Measurements from ENCODE around the gene JMJD1C. TPM values are rescaled to one million over a fixed set of nuclear protein-coding genes. Genes with fewer than 3 reads are reported as not detected.
"Not testable (repeated sequence)": the region's sequence is repeated elsewhere in the genome, so short reads cannot be mapped to it uniquely, and the experiment has no call there.

JMJD1C gene
- total and polyA plus RNA-seq, 2 donors (not counting 3 experiments of a cell fraction or from before 2014, with no cell fraction given): 32.1 to 97.1 TPM

- Histone ChIP-seq H3K9ac (replicated peaks; ENCODE audit: extremely low read depth, insufficient read depth, low read length) (no peak overlapping the region), H3K36me3 (ENCODE audit: control insufficient read depth in 2 of 2, extremely low read depth in 1 of 2, insufficient read depth in 2 of 2, low read length in 2 of 2) (no peaks in the 10 kb centered on the region), H3K27me3 (ENCODE audit: control insufficient read depth in 2 of 2, insufficient read depth in 2 of 2, low read length in 2 of 2) (no peaks in the 10 kb centered on the region), H4K20me1 (replicated peaks; ENCODE audit: control insufficient read depth, extremely low read depth, insufficient read depth, low read length) (peaks cover 10% of the 10 kb centered on the region), H3K79me2 (ENCODE audit: control insufficient read depth, insufficient read depth, low read length) (peaks cover 48% of the 10 kb centered on the region), H3K9me1 (replicated peaks; ENCODE audit: control insufficient read depth, extremely low read depth, insufficient read depth, low read length) (no peaks in the 10 kb centered on the region), H3K27ac (ENCODE audit: insufficient read depth, low read depth, low read length) (no peak overlapping the region), H3K4me1 (ENCODE audit: control insufficient read depth, extremely low read depth, insufficient read depth, low read length) (peaks cover 5% of the 10 kb centered on the region), H3K4me2 (ENCODE audit: insufficient read depth, low read length) (no peak overlapping the region), H3K4me3 (replicated peaks in 1 of 3; ENCODE audit: insufficient read depth in 1 of 3, low read depth in 1 of 3, low read length in 3 of 3) (no peak overlapping the region), H3K9me3 (replicated peaks; ENCODE audit: control insufficient read depth, insufficient read depth, low read length) (no peaks in the 10 kb centered on the region), H2AFZ (ENCODE audit: low read depth, low read length) (no peak overlapping the region)
- intact Hi-C loops (cut with micrococcal nuclease): loop anchor here (5.0 kb wide), 1 partner anchor 570 kb away; no protein-coding TSS in a partner anchor
- DNase-seq (ENCODE audit: low read depth, low spot score) (no peak), FAIRE-seq (no peak)
- dilution Hi-C loops (cut with MboI; ENCODE audit: extremely low pct_ligation_motif_present, low sequenced_read_pairs): no loop called here
- ChIA-PET CTCF (interaction anchor here (1.2 kb wide), 1 partner anchor 338 kb away, joined by 3 read pairs; no protein-coding TSS in a partner anchor), POLR2A (no interaction called here)
- no TSS peak for BruUV-seq (replicated peaks)
- TF ChIP-seq GATA2 (IDR thresholded peaks at IDR 0.05; ENCODE audit: insufficient read depth, insufficient read length, low read depth, low read length) (no peak), MYC (IDR thresholded peaks at IDR 0.05; ENCODE audit: low read depth, low read length) (no peak), CTCF (IDR thresholded peaks at IDR 0.05; ENCODE audit: extremely low read depth in 1 of 2, insufficient read depth in 1 of 2, low read depth in 1 of 2, low read length in 2 of 2) (no peak), MAX (IDR thresholded peaks at IDR 0.05; ENCODE audit: insufficient read depth, insufficient read length) (no peak), FOS (IDR thresholded peaks at IDR 0.05; ENCODE audit: borderline replicate concordance, insufficient read depth, low read length) (no peak), POLR2AphosphoS5 (IDR thresholded peaks at IDR 0.05; ENCODE audit: insufficient read depth, low read depth, low read length) (no peak), EZH2 (IDR thresholded peaks at IDR 0.05; ENCODE audit: borderline replicate concordance, low read depth, low read length, severe bottlenecking) (no peak), JUN (IDR thresholded peaks at IDR 0.05; ENCODE audit: borderline replicate concordance, insufficient read depth, insufficient read length, low read depth) (no peak), POLR2A (IDR thresholded peaks at IDR 0.05; ENCODE audit: low read depth, low read length) (no peak)
Observed at GRCh38 chr10:63382066-63382465, 83.7 kb downstream of the JMJD1C start.

- Histone ChIP-seq H3K79me2 (ENCODE audit: control insufficient read depth, insufficient read depth, low read length) (peaks cover 44% of the 10 kb centered on the region), H3K4me2 (ENCODE audit: insufficient read depth, low read length) (peak overlapping the region; percentile 14), H3K4me1 (ENCODE audit: control insufficient read depth, extremely low read depth, insufficient read depth, low read length) (peaks cover 22% of the 10 kb centered on the region)
- H3K9ac ChIP-seq (replicated peaks; ENCODE audit: extremely low read depth, insufficient read depth, low read length); H3K36me3 ChIP-seq (ENCODE audit: control insufficient read depth in 2 of 2, extremely low read depth in 1 of 2, insufficient read depth in 2 of 2, low read length in 2 of 2); POLR2A ChIA-PET; H3K9me3 ChIP-seq (replicated peaks; ENCODE audit: control insufficient read depth, insufficient read depth, low read length); H3K4me3 ChIP-seq (replicated peaks in 1 of 3; ENCODE audit: insufficient read depth in 1 of 3, low read depth in 1 of 3, low read length in 3 of 3); H3K27me3 ChIP-seq (ENCODE audit: control insufficient read depth in 2 of 2, insufficient read depth in 2 of 2, low read length in 2 of 2); DNase-seq (ENCODE audit: low read depth, low spot score); dilution Hi-C loops (cut with MboI; ENCODE audit: extremely low pct_ligation_motif_present, low sequenced_read_pairs); H3K9me1 ChIP-seq (replicated peaks; ENCODE audit: control insufficient read depth, extremely low read depth, insufficient read depth, low read length); H2AFZ ChIP-seq (ENCODE audit: low read depth, low read length); H3K27ac ChIP-seq (ENCODE audit: insufficient read depth, low read depth, low read length); H4K20me1 ChIP-seq (replicated peaks; ENCODE audit: control insufficient read depth, extremely low read depth, insufficient read depth, low read length); FAIRE-seq: not testable (repeated sequence)
- intact Hi-C loops (cut with micrococcal nuclease): loop anchor here (2.0 to 5.0 kb wide), 2 partner anchors 160 to 252 kb away; no protein-coding TSS in a partner anchor
- TSS peak; percentile 30 for BruUV-seq (replicated peaks)
- CTCF ChIA-PET: interaction anchor here (1.1 to 1.6 kb wide), 2 partner anchors 21 to 343 kb away, joined by 3 read pairs; no protein-coding TSS in a partner anchor
Observed at GRCh38 chr10:63377305-63377661, 88.5 kb downstream of the JMJD1C start.

Data from endothelial cell of umbilical vein (primary cell).